Prostate gland (tissue), 2 donors: ENCODE data around the gene AK3. TPM values are rescaled to one million over a fixed set of nuclear protein-coding genes. Genes with fewer than 3 reads are reported as not detected.
"Not testable (repeated sequence)": the region's sequence is repeated elsewhere in the genome, so short reads cannot be mapped to it uniquely, and the experiment has no call there.

Experiments
- DNase-seq: peaks from one replicate; pipeline ENCODE4 v3.0.0-alpha.2; 2019; ENCODE audit warnings: low spot score
- H3K27ac ChIP-seq, 2 donors: fragments of 200-600 bp; sonication (generic); 2 replicates each; pipeline ENCODE4 v1.5.1; 2017 to 2019
- H3K27me3 ChIP-seq: fragments of 200-600 bp; sonication (generic); replicated peaks from 2 replicates; pipeline ENCODE4 v1.5.1; 2019; ENCODE audit not compliant: insufficient read depth
- H3K36me3 ChIP-seq, 2 donors: fragments of 200-600 bp; sonication (generic); 1 replicate in 1 of 2; 2 replicates in 1 of 2; pipeline versions ENCODE4 v1.5.1 to v1.8.1; 2017 to 2019
- H3K4me1 ChIP-seq: fragments of 200-600 bp; sonication (generic); replicated peaks from 2 replicates; pipeline ENCODE4 v1.5.1; 2019
- H3K4me3 ChIP-seq, 2 donors: fragments of 200-600 bp; sonication (generic); 2 replicates each; pipeline ENCODE4 v1.5.1; 2017 to 2019
- H3K9me3 ChIP-seq: fragments of 200-600 bp; sonication (generic); 2 replicates; pipeline ENCODE4 v1.5.1; 2017
- POLR2A ChIP-seq: fragments of 450-650 bp; IDR thresholded peaks from one replicate; pipeline ENCODE4 v1.6.1; 2016; ENCODE audit warnings: antibody characterized with exemption, mild to moderate bottlenecking
- POLR2AphosphoS5 ChIP-seq: sonication (generic); formaldehyde crosslinking; IDR thresholded peaks from one replicate; pipeline ENCODE4 v1.6.1; 2017; ENCODE audit warnings: antibody characterized with exemption
- WGBS: methylation state at CpG from one replicate; pipeline ENCODE4 v1.1.5; 2018; 5-methylcytosine and 5-hydroxymethylcytosine counted together
- intact Hi-C: fragments of 100-400 bp; cut with DNase I; formaldehyde crosslinking; loops from one replicate; pipeline ENCODE4 v1.14.2; 2022
- total RNA-seq, 2 donors: library from RNA; depleted of rRNA; stranded (reverse); fragments of >200 nt; gene quantifications; one replicate each; pipeline ENCODE4 v1.1.0, GENCODE V29; 2016
- TF ChIP-seq, protein P1 (sequence below), 4 experiments: fragments of 200-600 bp in 2 of 4; fragments of 450-650 bp in 2 of 4; sonication (generic) in 2 of 4; IDR thresholded peaks; 1 replicate in 3 of 4; 2 replicates in 1 of 4; pipeline ENCODE4 v1.5.1; 2016 to 2019; ENCODE audit warnings: antibody characterized with exemption in 4 of 4, mild to moderate bottlenecking in 2 of 4, moderate library complexity in 2 of 4

AK3 gene
- total RNA-seq, 2 donors from 2014 or later, result 44.8 to 74.3 TPM

DNA sequence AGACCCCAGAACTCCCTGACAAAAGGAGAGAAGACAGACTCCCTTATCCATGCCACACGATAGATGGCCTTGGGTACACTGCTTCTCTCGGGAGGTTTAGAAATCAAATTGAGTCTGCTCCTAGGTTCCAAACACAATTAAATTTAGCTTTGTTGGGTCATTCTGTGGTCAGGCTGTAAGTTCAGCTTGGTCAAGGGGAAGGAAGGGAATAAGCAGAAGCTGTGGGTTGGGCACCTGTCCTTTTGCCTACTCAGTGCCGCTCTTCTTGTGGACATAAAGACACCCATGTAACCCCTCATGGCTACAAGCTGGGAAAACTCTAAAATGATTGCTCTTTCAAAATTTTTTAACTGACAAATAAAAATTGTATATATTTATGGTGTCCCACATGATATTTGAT lies 19.1 kb upstream of the AK3 start:
- Histone ChIP-seq H3K4me3 (no peak overlapping the region), H3K4me1 (no peaks in the 10 kb centered on the region), H3K27ac (no peak overlapping the region), H3K9me3 (no peaks in the 10 kb centered on the region), H3K27me3 (no peaks in the 10 kb centered on the region), H3K36me3 (no peaks in the 10 kb centered on the region)
- no peak for DNase-seq
- intact Hi-C loops, result loop anchor here (10.0 kb wide), 3 partner anchors 165 to 835 kb away; no protein-coding TSS in a partner anchor
- WGBS, result 92% methylated on average over 3 of the region's 3 CpGs
- no peak for TF ChIP-seq POLR2AphosphoS5
- no peak for TF ChIP-seq POLR2A
- TF ChIP-seq, protein P1, sequence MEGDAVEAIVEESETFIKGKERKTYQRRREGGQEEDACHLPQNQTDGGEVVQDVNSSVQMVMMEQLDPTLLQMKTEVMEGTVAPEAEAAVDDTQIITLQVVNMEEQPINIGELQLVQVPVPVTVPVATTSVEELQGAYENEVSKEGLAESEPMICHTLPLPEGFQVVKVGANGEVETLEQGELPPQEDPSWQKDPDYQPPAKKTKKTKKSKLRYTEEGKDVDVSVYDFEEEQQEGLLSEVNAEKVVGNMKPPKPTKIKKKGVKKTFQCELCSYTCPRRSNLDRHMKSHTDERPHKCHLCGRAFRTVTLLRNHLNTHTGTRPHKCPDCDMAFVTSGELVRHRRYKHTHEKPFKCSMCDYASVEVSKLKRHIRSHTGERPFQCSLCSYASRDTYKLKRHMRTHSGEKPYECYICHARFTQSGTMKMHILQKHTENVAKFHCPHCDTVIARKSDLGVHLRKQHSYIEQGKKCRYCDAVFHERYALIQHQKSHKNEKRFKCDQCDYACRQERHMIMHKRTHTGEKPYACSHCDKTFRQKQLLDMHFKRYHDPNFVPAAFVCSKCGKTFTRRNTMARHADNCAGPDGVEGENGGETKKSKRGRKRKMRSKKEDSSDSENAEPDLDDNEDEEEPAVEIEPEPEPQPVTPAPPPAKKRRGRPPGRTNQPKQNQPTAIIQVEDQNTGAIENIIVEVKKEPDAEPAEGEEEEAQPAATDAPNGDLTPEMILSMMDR (IDR thresholded peaks at IDR 0.05), result no peak

DNA sequence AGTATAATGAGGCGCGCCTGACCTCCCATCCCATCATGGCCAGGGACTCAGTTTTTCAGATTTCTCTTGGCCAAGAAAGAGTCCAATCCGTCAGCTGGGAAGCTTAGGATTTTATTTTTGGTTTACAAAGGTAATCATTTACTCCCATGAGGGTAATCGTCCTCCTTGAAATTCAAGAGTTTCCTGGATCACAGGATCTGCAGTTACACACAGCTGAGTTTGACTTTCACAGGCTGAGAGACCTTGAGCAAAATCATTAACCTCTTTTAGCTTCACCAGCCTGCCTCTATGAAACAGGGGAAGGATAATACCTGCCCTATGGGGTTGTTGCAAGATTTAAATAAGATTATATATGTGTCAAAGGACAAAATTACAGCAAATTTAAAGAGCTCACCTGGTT lies 15.4 kb upstream of the AK3 start:
- no peaks in the 10 kb centered on the region for H3K4me1 ChIP-seq
- intact Hi-C loops, result no loop called here
- no peaks in the 10 kb centered on the region for H3K36me3 ChIP-seq
- 84% methylated on average over 4 of the region's 4 CpGs for WGBS
- no peaks in the 10 kb centered on the region for H3K27me3 ChIP-seq
- H3K4me3 ChIP-seq, result no peak overlapping the region
- DNase-seq, result no peak
- H3K27ac ChIP-seq, result no peak overlapping the region
- H3K9me3 ChIP-seq, result no peaks in the 10 kb centered on the region
- TF ChIP-seq POLR2A (no peak), POLR2AphosphoS5 (no peak)
- TF ChIP-seq, protein P1 (IDR thresholded peaks at IDR 0.05), result no peak

DNA sequence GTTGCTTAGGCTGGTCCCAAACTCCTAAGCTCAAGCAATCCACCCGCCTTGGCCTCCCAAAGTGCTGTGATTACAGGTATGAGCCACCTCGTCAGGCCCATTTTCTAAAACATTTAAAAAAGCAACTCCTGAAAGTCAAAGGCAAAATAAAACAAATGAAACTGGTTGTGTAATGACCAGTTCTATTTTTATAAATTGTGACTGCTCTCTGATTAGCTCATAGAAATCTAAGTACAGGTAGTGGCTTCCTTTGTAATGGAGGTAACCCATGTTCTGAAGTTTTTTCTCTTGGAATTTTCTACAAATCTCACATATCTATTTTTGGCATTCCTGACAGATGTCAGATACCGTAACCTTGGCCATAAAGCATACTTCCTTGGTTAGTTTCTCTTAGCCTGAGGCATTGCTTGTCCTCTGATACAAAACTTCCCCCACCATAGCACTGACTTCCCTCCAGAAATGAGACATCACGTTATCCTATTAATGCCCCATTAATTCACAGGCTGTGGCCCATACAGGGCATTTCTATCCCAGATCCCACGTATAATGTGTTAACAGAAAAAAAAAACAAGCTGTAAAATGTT lies 14.1 kb upstream of the AK3 start:
- no peaks in the 10 kb centered on the region for H3K9me3 ChIP-seq
- intact Hi-C loops, result no loop called here
- H3K36me3 ChIP-seq, result no peaks in the 10 kb centered on the region
- DNase-seq, result no peak
- 70% methylated on average over 5 of the region's 5 CpGs for WGBS
- no peak overlapping the region for H3K27ac ChIP-seq
- no peak overlapping the region for H3K4me3 ChIP-seq
- no peaks in the 10 kb centered on the region for H3K27me3 ChIP-seq
- TF ChIP-seq POLR2AphosphoS5 (no peak), POLR2A (no peak)
- TF ChIP-seq, protein P1 (IDR thresholded peaks at IDR 0.05), result no peak
- H3K4me1 ChIP-seq, result no peaks in the 10 kb centered on the region

DNA sequence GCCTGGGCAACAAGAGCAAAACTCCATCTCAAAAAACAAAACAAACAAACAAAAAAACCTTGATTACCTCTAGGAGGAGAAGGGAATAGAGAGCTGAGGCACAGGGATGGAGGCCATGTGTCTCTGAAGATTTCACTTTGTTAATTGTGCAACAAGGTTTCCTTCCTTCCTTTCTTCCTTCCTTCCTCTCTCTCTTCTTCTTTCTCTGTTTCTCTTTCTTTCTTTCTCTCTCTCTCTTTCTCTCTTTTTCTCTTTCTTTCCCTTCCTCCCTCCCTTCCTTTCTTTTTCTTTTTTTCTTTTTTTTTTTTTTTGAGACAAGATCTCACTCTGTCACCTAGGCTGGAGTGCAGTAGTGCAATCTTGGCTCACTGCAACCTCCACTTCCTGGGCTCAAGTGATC lies 13.5 kb upstream of the AK3 start:
- H3K27me3 ChIP-seq, H3K4me3 ChIP-seq, H3K4me1 ChIP-seq, DNase-seq, H3K9me3 ChIP-seq, H3K27ac ChIP-seq, intact Hi-C loops, H3K36me3 ChIP-seq: not testable (repeated sequence)

DNA sequence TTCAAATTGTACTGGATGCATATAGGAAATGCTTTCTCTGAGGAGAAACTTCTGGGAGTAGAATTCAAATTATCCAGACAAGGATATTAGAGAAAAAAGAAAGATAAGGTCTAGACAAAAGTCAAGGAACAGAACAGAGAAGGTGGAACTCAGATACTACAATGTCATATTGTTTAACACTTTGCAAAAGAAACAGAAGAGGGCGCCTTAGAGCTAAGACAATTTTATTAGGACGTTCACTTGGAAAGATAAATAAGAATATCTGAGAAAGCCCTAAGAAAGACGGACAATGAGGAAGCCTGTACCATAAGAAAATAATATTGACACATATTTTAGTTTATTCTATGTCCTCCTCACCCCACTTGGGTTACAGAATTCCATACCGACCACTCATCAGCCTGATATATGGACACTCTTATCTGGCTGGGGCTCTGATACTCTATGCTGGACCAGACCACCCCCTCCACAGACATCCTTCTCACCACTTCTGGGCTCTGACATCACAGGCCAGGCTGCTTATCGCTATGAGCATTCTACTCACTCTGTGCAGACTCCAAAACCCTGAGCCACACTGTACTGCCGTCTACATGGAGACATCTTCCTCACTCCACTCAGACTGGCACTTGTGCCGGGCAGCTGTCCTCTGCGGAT lies 9.1 kb upstream of the AK3 start:
- H3K27ac ChIP-seq, result no peak overlapping the region
- WGBS, result 37% methylated on average over 8 of the region's 8 CpGs
- no peak for TF ChIP-seq POLR2AphosphoS5
- no peak for TF ChIP-seq POLR2A
- TF ChIP-seq, protein P1 (IDR thresholded peaks at IDR 0.05), result peak in 3 of 4 experiments; percentile 31 to 52 (median 51)
- H3K4me1 ChIP-seq, result no peaks in the 10 kb centered on the region
- H3K4me3 ChIP-seq, result no peak overlapping the region
- H3K36me3 ChIP-seq, result no peaks in the 10 kb centered on the region
- intact Hi-C loops, result no loop called here
- DNase-seq, result no peak
- no peaks in the 10 kb centered on the region for H3K27me3 ChIP-seq
- H3K9me3 ChIP-seq, result no peaks in the 10 kb centered on the region
